Mesenteric fat pad (tissue), 1 donor: ENCODE results near the gene BOC. TPM values are rescaled to one million over a fixed set of nuclear protein-coding genes. Genes with fewer than 3 reads are reported as not detected.

ENCODE experiments used
- DNase-seq: peaks from one replicate; pipeline ENCODE4 v3.0.0-alpha.2; 2020; ENCODE audit warnings: low spot score
- total RNA-seq: library from RNA; stranded (reverse); fragmentation: NEBNext Ultra II Directional; extraction: Animal tissue kit (Norgen Biotek cat#: 25700); gene quantifications from one replicate; pipeline ENCODE4 v1.2.1, GENCODE V29; 2021
- donor health status: DM: yes; HTN: yes; CAD: no.

BOC gene
- total RNA-seq, 1 donor from 2014 or later: 37.3 TPM

GRCh38 chr3:113247675-113248458 is 36.5 kb downstream of the BOC start:
- no peak for DNase-seq

DNA sequence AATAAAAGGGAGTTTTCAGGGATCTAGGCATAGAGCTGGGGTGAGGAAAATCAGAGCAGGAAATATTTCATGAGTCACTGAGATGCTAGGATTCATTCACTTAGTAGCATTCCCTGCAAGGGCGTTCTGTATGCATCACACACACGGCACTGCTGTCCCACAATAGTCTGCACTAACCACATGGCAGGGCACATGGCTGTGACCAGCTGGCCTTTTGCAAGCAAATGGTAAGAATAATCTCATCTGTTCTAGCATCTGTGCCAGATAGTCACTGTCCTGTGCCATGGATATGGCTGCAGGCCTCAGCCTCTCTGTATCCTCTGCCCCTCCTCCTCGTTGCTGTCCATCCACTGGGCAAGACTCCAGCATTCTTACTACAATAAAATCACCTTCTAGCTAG is 37.8 kb downstream of the BOC start:
- no peak for DNase-seq

- DNase-seq: no peak
These were observed 38.2 kb downstream of the BOC start for GRCh38 chr3:113249601-113250000.

- DNase-seq: no peak
These were observed 39.2 kb downstream of the BOC start for GRCh38 chr3:113250566-113250965.

- no peak for DNase-seq
These were observed 40.5 kb downstream of the BOC start for GRCh38 chr3:113251817-113252216.

DNA sequence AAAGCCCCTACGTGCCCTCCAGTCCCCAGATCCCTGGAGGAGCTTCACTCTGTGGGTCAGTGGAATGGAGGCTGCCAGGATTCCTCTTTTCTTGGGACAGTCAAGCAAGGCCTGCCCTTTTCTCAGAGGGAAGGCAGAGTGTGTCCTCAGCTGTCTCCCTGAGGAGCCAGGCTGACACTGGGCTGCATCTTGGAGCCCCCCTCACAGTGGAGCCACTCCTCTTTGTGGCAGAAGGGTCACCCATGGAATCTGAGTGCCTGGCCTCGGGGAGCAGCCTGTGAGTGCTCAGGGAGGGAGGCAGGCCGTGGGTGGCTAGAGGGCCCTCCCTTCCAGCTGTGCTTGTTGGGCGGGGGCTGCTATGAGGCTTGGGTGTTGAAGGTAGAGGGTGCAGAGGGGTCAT is 41.2 kb downstream of the BOC start:
- no peak for DNase-seq

GRCh38 chr3:113253702-113254101 is 42.3 kb downstream of the BOC start:
- no peak for DNase-seq

- no peak for DNase-seq
These were observed 43.0 kb downstream of the BOC start for GRCh38 chr3:113254171-113254947.

GRCh38 chr3:113255100-113255853 is 43.9 kb downstream of the BOC start:
- DNase-seq: no peak

- no peak for DNase-seq
These were observed 44.7 kb downstream of the BOC start for GRCh38 chr3:113255854-113256615.

DNA sequence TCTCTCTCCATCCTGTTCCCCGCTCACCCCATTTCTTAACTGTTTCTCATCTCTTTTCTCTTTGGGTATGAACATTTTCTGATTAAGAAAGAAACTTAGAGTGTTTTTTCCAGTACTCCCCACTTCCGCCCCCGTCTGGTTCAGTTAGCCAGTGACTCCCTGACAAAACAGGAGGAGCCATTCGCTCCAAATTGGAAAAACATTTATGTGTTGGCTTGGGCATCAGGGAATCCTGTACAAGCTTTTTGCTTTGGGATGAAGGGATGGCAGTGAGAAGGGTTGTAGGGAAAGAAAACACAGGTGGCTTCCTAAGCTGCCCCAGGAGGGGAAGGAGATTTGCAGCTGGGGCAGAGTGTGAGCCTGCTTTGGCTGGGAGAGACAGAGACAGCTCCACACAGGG is 47.0 kb downstream of the BOC start:
- DNase-seq: no peak

GRCh38 chr3:113259196-113259595 is 47.8 kb downstream of the BOC start:
- no peak for DNase-seq

GRCh38 chr3:113261063-113261625 is 49.8 kb downstream of the BOC start:
- DNase-seq: no peak

DNA sequence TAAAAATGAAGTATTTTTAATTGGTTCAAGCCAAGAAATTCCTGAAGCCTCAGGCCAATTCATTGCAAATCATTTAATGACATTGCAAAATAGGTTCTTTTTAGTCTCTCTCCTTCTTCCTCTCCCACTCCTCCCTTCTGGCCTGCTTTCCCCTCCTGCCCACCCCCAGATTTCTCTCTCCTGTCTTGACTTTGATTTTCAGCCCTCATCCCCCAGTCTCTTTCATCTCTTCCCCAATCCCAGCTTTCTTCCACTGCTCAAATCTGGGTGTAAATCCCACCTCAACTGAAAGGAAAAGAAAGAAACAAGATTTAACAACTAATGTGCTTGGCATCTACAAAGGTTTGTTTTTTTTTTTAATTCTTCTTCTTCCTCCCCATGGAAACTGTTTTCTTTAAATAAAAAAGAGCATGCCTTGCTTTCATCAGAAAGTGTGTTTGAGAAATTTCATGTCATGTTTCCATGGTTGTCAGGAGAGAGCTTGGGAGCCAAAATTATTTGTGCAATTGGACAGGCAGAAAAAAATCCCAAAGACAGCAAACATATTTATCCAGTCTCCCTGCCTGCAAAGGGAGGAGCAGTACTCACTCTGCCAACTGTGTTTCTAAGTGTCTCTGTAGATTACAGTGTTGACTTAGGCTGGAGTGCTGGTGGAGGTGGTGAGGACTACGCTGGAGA is 50.4 kb downstream of the BOC start:
- no peak for DNase-seq

GRCh38 chr3:113262304-113262665 is 50.9 kb downstream of the BOC start:
- DNase-seq: no peak

DNA sequence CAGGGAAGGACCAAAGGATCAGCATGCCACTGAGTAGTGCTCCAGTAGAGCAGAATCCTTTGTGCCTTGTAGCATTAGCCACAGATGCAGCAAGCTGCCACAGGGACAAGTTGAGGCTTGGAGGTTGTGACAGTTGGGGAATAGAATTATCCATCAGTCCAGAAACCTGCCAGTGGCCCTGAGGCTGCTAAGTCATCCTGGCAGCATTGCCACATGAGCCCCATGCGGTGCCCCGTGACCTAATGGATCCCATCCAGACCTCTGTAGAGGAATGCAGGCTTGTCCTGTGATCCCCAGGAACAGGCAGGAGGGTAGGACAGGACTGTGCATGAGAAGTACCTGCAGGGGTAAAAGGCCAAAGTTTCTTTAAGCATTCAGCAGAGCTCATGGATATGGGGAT is 51.7 kb downstream of the BOC start:
- DNase-seq: no peak

GRCh38 chr3:113263778-113264177 is 52.4 kb downstream of the BOC start:
- DNase-seq: no peak

DNA sequence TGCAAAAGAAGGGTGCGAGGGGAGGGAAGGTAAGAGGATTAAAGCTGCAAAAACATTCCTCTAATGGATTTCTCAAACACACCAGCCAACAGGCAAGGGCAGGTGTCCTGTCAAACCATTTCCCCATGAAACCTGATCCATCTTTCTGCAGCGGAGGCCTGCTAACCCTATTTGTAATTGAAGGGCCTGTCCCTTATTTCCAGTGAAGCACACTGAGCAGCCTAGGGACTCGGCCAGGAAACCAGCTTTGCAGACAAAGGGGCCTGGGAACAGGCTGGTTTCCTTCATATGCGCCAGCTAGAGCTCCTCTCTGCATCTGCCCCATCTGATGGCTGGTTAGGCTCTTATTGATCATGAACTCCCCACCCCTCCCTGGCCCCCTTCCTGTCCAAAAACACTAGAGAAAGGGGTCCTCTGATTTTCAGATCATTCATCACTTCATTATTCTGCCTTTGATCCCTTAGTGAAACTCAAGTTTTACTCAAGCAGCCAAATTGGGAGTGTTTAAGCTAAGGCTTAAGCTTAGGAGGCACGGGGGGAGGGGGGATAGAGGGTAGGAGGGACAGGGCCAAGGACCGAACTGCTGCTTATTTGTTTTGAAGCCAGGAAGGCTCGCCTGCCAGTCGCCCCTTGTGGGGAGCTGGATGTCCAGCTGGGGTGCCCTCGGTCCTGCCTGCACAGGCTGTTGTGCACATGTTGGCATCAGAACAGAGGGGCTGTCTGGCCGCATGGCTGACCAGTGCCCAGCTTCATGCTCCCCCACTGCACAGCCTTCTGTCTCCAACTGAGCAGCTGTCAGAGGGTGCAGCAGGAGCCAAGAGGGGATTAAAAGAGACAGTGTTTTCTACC is 53.1 kb downstream of the BOC start:
- DNase-seq: no peak

DNA sequence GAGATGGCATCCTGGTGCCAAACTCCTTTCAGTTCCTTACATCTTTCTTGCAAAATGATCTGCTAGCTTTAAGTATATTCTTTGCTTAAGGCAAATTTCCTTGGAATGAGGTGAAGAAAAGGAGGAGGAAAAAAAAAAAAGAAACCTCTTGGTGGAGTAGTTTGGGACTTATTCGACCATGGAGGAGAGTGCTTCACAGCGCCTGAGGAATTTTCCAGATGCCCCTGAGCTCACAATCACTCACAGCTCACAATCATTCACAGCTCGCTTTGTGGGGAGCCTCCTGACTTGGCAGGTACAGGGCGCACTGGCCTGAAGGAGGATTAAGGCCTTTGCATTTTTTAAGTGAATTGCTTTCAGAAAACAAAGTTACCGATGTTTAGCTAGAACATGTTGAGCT is 53.9 kb downstream of the BOC start:
- DNase-seq: no peak
